Activated CD4-positive, CD25-positive, alpha-beta regulatory T cell (primary cell): Measurements from ENCODE around the gene DCLRE1C.
"Not testable (repeated sequence)": the region's sequence is repeated elsewhere in the genome, so short reads cannot be mapped to it uniquely, and the experiment has no call there.

Experiments used
- DNase-seq, 4 experiments: peaks; one replicate each; lab custom pipeline; 2025; lab: John Stamatoyannopoulos, UW

The DCLRE1C gene

GRCh38 chr10:14945108-14945507 lies 8.8 kb downstream of the DCLRE1C start:
- no peak for DNase-seq

GRCh38 chr10:14942950-14943338 lies 11.0 kb downstream of the DCLRE1C start:
- not testable (repeated sequence) for DNase-seq

- DNase-seq, result not testable (repeated sequence)
Observed at GRCh38 chr10:14942147-14942949, 11.5 kb downstream of the DCLRE1C start.

GRCh38 chr10:14938971-14939370 lies 14.9 kb downstream of the DCLRE1C start:
- not testable (repeated sequence) for DNase-seq

- no peak for DNase-seq
Observed at GRCh38 chr10:14936584-14936983, 17.3 kb downstream of the DCLRE1C start.

- DNase-seq, result no peak
Observed at GRCh38 chr10:14930610-14931009, 23.3 kb downstream of the DCLRE1C start.

GRCh38 chr10:14926722-14927416 lies 27.0 kb downstream of the DCLRE1C start:
- DNase-seq, result no peak

- DNase-seq, result no peak
Observed at GRCh38 chr10:14926061-14926470, 27.8 kb downstream of the DCLRE1C start.

- no peak for DNase-seq
Observed at GRCh38 chr10:14925268-14925667, 28.6 kb downstream of the DCLRE1C start.

- DNase-seq, result no peak
Observed at GRCh38 chr10:14924013-14924412, 29.9 kb downstream of the DCLRE1C start.

GRCh38 chr10:14918964-14919363 lies 34.9 kb downstream of the DCLRE1C start:
- no peak for DNase-seq

GRCh38 chr10:14917827-14918226 lies 36.1 kb downstream of the DCLRE1C start:
- no peak for DNase-seq

GRCh38 chr10:14916600-14916999 lies 37.3 kb downstream of the DCLRE1C start:
- no peak for DNase-seq

GRCh38 chr10:14911801-14912200 lies 42.1 kb downstream of the DCLRE1C start:
- DNase-seq, result no peak

- DNase-seq, result no peak
Observed at GRCh38 chr10:14910953-14911352, 42.9 kb downstream of the DCLRE1C start.

- DNase-seq, result no peak
Observed at GRCh38 chr10:14909101-14909500, 44.8 kb downstream of the DCLRE1C start.

GRCh38 chr10:14907591-14907990 lies 46.3 kb downstream of the DCLRE1C start:
- DNase-seq, result not testable (repeated sequence)

- DNase-seq, result no peak
Observed at GRCh38 chr10:14906765-14907164, 47.1 kb downstream of the DCLRE1C start.

GRCh38 chr10:14905890-14906289 lies 48.0 kb downstream of the DCLRE1C start:
- DNase-seq, result no peak

GRCh38 chr10:14904864-14905263 lies 49.0 kb downstream of the DCLRE1C start:
- no peak for DNase-seq

GRCh38 chr10:14904316-14904732 lies 49.6 kb downstream of the DCLRE1C start:
- DNase-seq, result no peak

GRCh38 chr10:14891151-14891550 lies 62.7 kb downstream of the DCLRE1C start:
- DNase-seq, result no peak

- no peak for DNase-seq
Observed at GRCh38 chr10:14889318-14889717, 64.6 kb downstream of the DCLRE1C start.
